SK-N-SH (cell line): ENCODE results near the gene JPH2. TPM values are rescaled to one million over a fixed set of nuclear protein-coding genes. Genes with fewer than 3 reads are reported as not detected.

Experiments used
- CTCF ChIA-PET: fragments of 300-600, 350-600 bp; formaldehyde crosslinking; extraction: SDS; loops from one replicate; lab custom pipeline; 2021; lab: Yijun Ruan, JAX
- POLR2A ChIA-PET: fragments of 350-600 bp; sonication (Branson Sonifier 250); formaldehyde crosslinking; extraction: SDS; loops from one replicate; lab custom pipeline; 2020; ENCODE audit warnings: antibody characterized with exemption, inconsistent platforms; lab: Yijun Ruan, JAX
- DNase-seq: peaks from one replicate; pipeline ENCODE4 v3.0.0; 2012
- H2AFZ ChIP-seq: fragments of 200-600 bp; sonication (generic); 2 replicates; pipeline ENCODE4 v1.8.1; 2016; ENCODE audit warnings: antibody characterized with exemption, mild to moderate bottlenecking, low read depth
- H3F3A ChIP-seq: fragments of 200-600 bp; sonication (generic); replicated peaks from 2 replicates; pipeline ENCODE3; 2016; ENCODE audit warnings: antibody characterized with exemption, mild to moderate bottlenecking; ENCODE audit not compliant: insufficient read depth
- H3K27ac ChIP-seq, 2 experiments: fragments of 200-500 bp in 1 of 2; fragments of 200-600 bp in 1 of 2; sonication (Bioruptor generic) in 1 of 2; sonication (generic), shearing (Covaris generic) in 1 of 2; 2 replicates each; pipeline versions ENCODE4 v1.5.1 to v1.6.1; 2014 to 2016; ENCODE audit warnings: low read depth in 2 of 2, inconsistent platforms in 1 of 2, low read length in 1 of 2, mild to moderate bottlenecking in 1 of 2, mixed read lengths in 1 of 2
- H3K27me3 ChIP-seq: fragments of 200-600 bp; sonication (generic), shearing (Covaris generic); 2 replicates; pipeline ENCODE4 v1.6.1; 2016; ENCODE audit warnings: mixed run types; ENCODE audit not compliant: insufficient read depth
- H3K36me3 ChIP-seq, 2 experiments: fragments of 200-500 bp in 1 of 2; fragments of 200-600 bp in 1 of 2; sonication (Bioruptor generic) in 1 of 2; sonication (generic) in 1 of 2; replicated peaks in 1 of 2; 2 replicates each; pipeline versions ENCODE3 to v1.5.1; 2014 to 2016; ENCODE audit warnings: low read length in 1 of 2, mild to moderate bottlenecking in 1 of 2; ENCODE audit not compliant: insufficient read depth in 2 of 2, control insufficient read depth in 1 of 2
- H3K4me1 ChIP-seq, 2 experiments: fragments of 200-500 bp in 1 of 2; fragments of 200-600 bp in 1 of 2; sonication (Bioruptor generic) in 1 of 2; sonication (generic), shearing (Covaris generic) in 1 of 2; 2 replicates each; pipeline versions ENCODE4 v1.5.1 to v1.6.1; 2014 to 2016; ENCODE audit warnings: low read depth in 1 of 2, low read length in 1 of 2, mixed run types in 1 of 2; ENCODE audit not compliant: insufficient read depth in 2 of 2, control insufficient read depth in 1 of 2
- H3K4me2 ChIP-seq: fragments of 200-600 bp; sonication (generic), shearing (Covaris generic); 2 replicates; pipeline ENCODE4 v1.6.1; 2017; ENCODE audit warnings: mixed run types
- H3K4me3 ChIP-seq, 2 experiments: fragments of 200-500 bp in 1 of 2; fragments of 200-600 bp in 1 of 2; sonication (Bioruptor generic) in 1 of 2; sonication (generic), shearing (Covaris generic) in 1 of 2; 2 replicates each; pipeline versions ENCODE4 v1.5.1 to v1.8.1; 2014 to 2016; ENCODE audit warnings: low read depth in 2 of 2, inconsistent platforms in 1 of 2, low read length in 1 of 2, mild to moderate bottlenecking in 1 of 2, mixed read lengths in 1 of 2, moderate library complexity in 1 of 2
- H3K79me2 ChIP-seq: fragments of 200-600 bp; sonication (generic); 2 replicates; pipeline ENCODE4 v1.8.1; 2017; ENCODE audit warnings: mild to moderate bottlenecking; ENCODE audit not compliant: insufficient read depth
- H3K9ac ChIP-seq: fragments of 200-600 bp; sonication (generic); 2 replicates; pipeline ENCODE4 v1.6.1; 2017; ENCODE audit warnings: mixed run types
- H3K9me2 ChIP-seq: fragments of 200-600 bp; sonication (generic); 2 replicates; pipeline ENCODE4 v1.6.1; 2017; ENCODE audit warnings: mixed run types
- H3K9me3 ChIP-seq: fragments of 200-600 bp; sonication (generic); 2 replicates; pipeline ENCODE4 v1.6.1; 2017; ENCODE audit warnings: mixed run types, mild to moderate bottlenecking, moderate library complexity
- H4K20me1 ChIP-seq: fragments of 200-600 bp; sonication (generic); 2 replicates; pipeline ENCODE4 v1.6.1; 2017; ENCODE audit warnings: mild to moderate bottlenecking, mixed run types; ENCODE audit not compliant: insufficient read depth
- CTCF ChIP-seq: fragments of 200-600 bp; sonication (generic); IDR thresholded peaks from 2 replicates; pipeline ENCODE4 v1.6.1; 2017; ENCODE audit warnings: antibody characterized with exemption, mild to moderate bottlenecking, moderate library complexity
- FOXJ3 ChIP-seq: sonication (generic); formaldehyde crosslinking; IDR thresholded peaks from 2 replicates; pipeline ENCODE4 v1.5.1; 2020; ENCODE audit warnings: mild to moderate bottlenecking, missing genetic modification reagents
- FOXM1 ChIP-seq: IDR thresholded peaks from 2 replicates; pipeline ENCODE4 v1.4.0; 2012; ENCODE audit warnings: low read depth, mild to moderate bottlenecking
- IRF3 ChIP-seq: fragments of 150-350 bp; IDR thresholded peaks from 2 replicates; pipeline ENCODE4 v1.6.1; 2016; ENCODE audit warnings: mild to moderate bottlenecking, low read depth, low read length
- RCOR1 ChIP-seq: fragments of 150-350 bp; IDR thresholded peaks from 2 replicates; pipeline ENCODE4 v1.6.1; 2017; ENCODE audit warnings: antibody characterized with exemption, low read length
- RFX5 ChIP-seq: IDR thresholded peaks from 2 replicates; pipeline ENCODE4 v1.6.1; 2012; ENCODE audit warnings: mild to moderate bottlenecking, improper control_type of control experiment, low read length
- TCF12 ChIP-seq: IDR thresholded peaks from 2 replicates; pipeline ENCODE4 v1.4.0; 2012
- TEAD4 ChIP-seq: IDR thresholded peaks from 2 replicates; pipeline ENCODE4 v1.4.0; 2012; ENCODE audit warnings: mild to moderate bottlenecking, borderline replicate concordance; ENCODE audit not compliant: insufficient read depth
- USF1 ChIP-seq: IDR thresholded peaks from 2 replicates; pipeline ENCODE4 v1.4.0; 2012; ENCODE audit warnings: low read depth, borderline replicate concordance
- USF2 ChIP-seq: fragments of 150-350 bp; IDR thresholded peaks from 2 replicates; pipeline ENCODE4 v1.6.1; 2017; ENCODE audit warnings: antibody characterized with exemption, low read length, low read depth, borderline replicate concordance
- ZBTB33 ChIP-seq: IDR thresholded peaks from 2 replicates; pipeline ENCODE4 v1.4.0; 2012; ENCODE audit warnings: low read depth, borderline replicate concordance
- WGBS: methylation state at CpG from one replicate; pipeline ENCODE4 v1.1.6; 2017; ENCODE audit warnings: low lambda C conversion rate; 5-methylcytosine and 5-hydroxymethylcytosine counted together
- polyA plus RNA-seq, 3 experiments: library from polyadenylated mRNA; depleted of rRNA; stranded (reverse); fragments of >200 nt; gene quantifications; 2 replicates each; pipeline ENCODE4 v1.2.3, GENCODE V29; 2012

Gene JPH2
- polyA plus RNA-seq, 1 of the 3 experiments (the other 2 are of a cell fraction) = 0.67 TPM

GRCh38 chr20:44072384-44072783, 114.6 kb downstream of the JPH2 start:
- H3F3A ChIP-seq = no peaks in the 10 kb centered on the region
- no peaks in the 10 kb centered on the region for H3K79me2 ChIP-seq
- POLR2A ChIA-PET = no interaction called here
- no peak for TF ChIP-seq CTCF
- TF ChIP-seq USF2 = no peak
- no peak for TF ChIP-seq FOXJ3
- no peak for TF ChIP-seq TEAD4
- no peak for TF ChIP-seq FOXM1
- no peak for TF ChIP-seq IRF3
- TF ChIP-seq USF1 = no peak
- no peak for TF ChIP-seq TCF12
- TF ChIP-seq RFX5 = no peak
- no peak for TF ChIP-seq ZBTB33
- no peak for TF ChIP-seq RCOR1
- H4K20me1 ChIP-seq = no peaks in the 10 kb centered on the region
- H3K27ac ChIP-seq = no peak overlapping the region
- H3K9me2 ChIP-seq = no peaks in the 10 kb centered on the region
- DNase-seq = no peak
- no peaks in the 10 kb centered on the region for H3K36me3 ChIP-seq
- no peak overlapping the region for H3K9ac ChIP-seq
- WGBS = 87% methylated on average over 6 of the region's 6 CpGs
- no peaks in the 10 kb centered on the region for H3K9me3 ChIP-seq
- H3K4me1 ChIP-seq = peaks cover 9 to 31% of the 10 kb centered on the region in 2 experiments; a peak in 2 of 4 replicates
- CTCF ChIA-PET = interaction anchor here (1.0 to 2.4 kb wide), 5 partner anchors 11 to 322 kb away, joined by 3 to 10 read pairs (median 4); no protein-coding TSS in a partner anchor
- no peak overlapping the region for H2AFZ ChIP-seq
- H3K4me3 ChIP-seq = no peak overlapping the region
- H3K4me2 ChIP-seq = no peak overlapping the region
- no peaks in the 10 kb centered on the region for H3K27me3 ChIP-seq
